HepG2 (cell line): ENCODE results near the gene PTPN3. TPM values are rescaled to one million over a fixed set of nuclear protein-coding genes. Genes with fewer than 3 reads are reported as not detected.

ENCODE experiments used
- ATAC-seq: fragments of 200-7000 bp; cut with Tn5 transposase; 3 replicates; pipeline ENCODE4 v1.9.1; 2020; ENCODE audit warnings: mild to moderate bottlenecking, moderate library complexity
- BruUV-seq: library from RNA; stranded (reverse); fragments of 400-500 nt; replicated peaks from 2 replicates; lab custom pipeline; 2021; lab: Mats Ljungman, UMichigan
- CTCF ChIA-PET: fragments of 300-600 bp; formaldehyde crosslinking; extraction: SDS; loops from one replicate; lab custom pipeline; 2021; ENCODE audit warnings: low total read pairs, inconsistent platforms, low intra/inter-chr PET ratio; lab: Yijun Ruan, JAX
- POLR2A ChIA-PET: fragments of 350-600 bp; sonication (Branson Sonifier 250); formaldehyde crosslinking; loops from one replicate; lab custom pipeline; 2020; ENCODE audit warnings: antibody characterized with exemption, inconsistent platforms; lab: Yijun Ruan, JAX
- DNase-seq: peaks from one replicate; pipeline ENCODE4 v3.0.0-alpha.2; 2015; ENCODE audit warnings: low spot score
- FAIRE-seq: peaks from 3 replicates; lab custom pipeline; 2011; peaks lifted over from hg19 to GRCh38; lab: Jason Lieb, UNC
- H2AFZ ChIP-seq: one replicate; pipeline ENCODE4 v1.6.1; 2011; ENCODE audit warnings: low read length, inconsistent platforms
- H3K27ac ChIP-seq: fragments of 300-600 bp; 3 replicates; pipeline ENCODE4 v1.8.0; 2011; ENCODE audit warnings: mixed run types, mild to moderate bottlenecking, mixed read lengths, low read length, inconsistent platforms; ENCODE audit not compliant: insufficient read depth; ENCODE audit errors: extremely low read length
- H3K27me3 ChIP-seq, 2 experiments: fragments of 200-600 bp in 1 of 2; 2 replicates in 1 of 2; 3 replicates in 1 of 2; pipeline versions ENCODE4 v1.6.0 to v1.8.0; 2011; ENCODE audit warnings: low read length in 2 of 2, mild to moderate bottlenecking in 2 of 2, moderate library complexity in 2 of 2, inconsistent platforms in 1 of 2; ENCODE audit not compliant: insufficient read depth in 2 of 2, control insufficient read depth in 1 of 2
- H3K36me3 ChIP-seq, 2 experiments: fragments of 200-600 bp in 1 of 2; replicated peaks in 1 of 2; 2 replicates in 1 of 2; 3 replicates in 1 of 2; pipeline versions ENCODE4 v1.5.1 to v1.8.0; 2011; ENCODE audit warnings: low read length in 2 of 2, inconsistent platforms in 1 of 2; ENCODE audit not compliant: insufficient read depth in 2 of 2, control insufficient read depth in 1 of 2
- H3K4me1 ChIP-seq: 2 replicates; pipeline ENCODE4 v1.5.1; 2012; ENCODE audit warnings: low read length, inconsistent platforms; ENCODE audit not compliant: insufficient read depth
- H3K4me2 ChIP-seq: 2 replicates; pipeline ENCODE4 v1.6.0; 2011; ENCODE audit warnings: low read depth, low read length, inconsistent platforms
- H3K4me3 ChIP-seq, 3 experiments: fragments of 200-600 bp in 1 of 3; sonication (generic), shearing (Covaris generic) in 1 of 3; replicated peaks in 1 of 3; 2 replicates each; pipeline ENCODE4 v1.5.1; 2011 to 2016; ENCODE audit warnings: low read length in 3 of 3, inconsistent platforms in 2 of 3, low read depth in 2 of 3, mild to moderate bottlenecking in 2 of 3, control low read depth in 1 of 3, mixed read lengths in 1 of 3; ENCODE audit not compliant: insufficient read depth in 1 of 3
- H3K79me2 ChIP-seq: one replicate; pipeline ENCODE4 v1.6.1; 2011; ENCODE audit warnings: low read length, inconsistent platforms; ENCODE audit not compliant: insufficient read depth
- H3K9ac ChIP-seq: 2 replicates; pipeline ENCODE4 v1.6.0; 2011; ENCODE audit warnings: mild to moderate bottlenecking, low read depth, low read length, inconsistent platforms; ENCODE audit not compliant: insufficient read depth
- H3K9me3 ChIP-seq: 2 replicates; pipeline ENCODE4 v1.5.1; 2012; ENCODE audit warnings: mild to moderate bottlenecking, low read length
- H4K20me1 ChIP-seq: 2 replicates; pipeline ENCODE4 v1.6.0; 2011; ENCODE audit warnings: inconsistent platforms, mild to moderate bottlenecking, low read length, moderate library complexity; ENCODE audit not compliant: insufficient read depth
- FOXA3 ChIP-seq: IDR thresholded peaks from 2 replicates; pipeline ENCODE4 v1.6.1; 2016; ENCODE audit warnings: missing genetic modification reagents, missing compliant biosample characterization
- FOXC1 ChIP-seq: sonication (generic); formaldehyde crosslinking; IDR thresholded peaks from 2 replicates; pipeline ENCODE4 v1.8.0; 2022; ENCODE audit warnings: mild to moderate bottlenecking, missing genetic modification reagents, borderline replicate concordance
- MAFK ChIP-seq, 2 experiments: IDR thresholded peaks in 1 of 2; conservative IDR thresholded peaks in 1 of 2; 2 replicates each; pipeline ENCODE4 v1.6.1; 2011; ENCODE audit warnings: improper control_type of control experiment in 2 of 2, low read length in 2 of 2
- PBX2 ChIP-seq: IDR thresholded peaks from 2 replicates; pipeline ENCODE4 v1.6.1; 2016; ENCODE audit warnings: control low read depth
- PRDM15 ChIP-seq: sonication (generic); formaldehyde crosslinking; IDR thresholded peaks from 2 replicates; pipeline ENCODE4 v1.4.0; 2020; ENCODE audit warnings: missing genetic modification reagents
- SIN3A ChIP-seq: IDR thresholded peaks from 2 replicates; pipeline ENCODE4 v1.6.1; 2011; ENCODE audit warnings: low read depth, mild to moderate bottlenecking, control low read depth, low read length, borderline replicate concordance
- SMYD3 ChIP-seq: sonication (generic); formaldehyde crosslinking; IDR thresholded peaks from 2 replicates; pipeline ENCODE4 v1.8.1; 2023; ENCODE audit warnings: mild to moderate bottlenecking, missing genetic modification reagents
- STAT6 ChIP-seq: sonication (generic); formaldehyde crosslinking; IDR thresholded peaks from 2 replicates; pipeline ENCODE4 v1.4.0; 2020; ENCODE audit warnings: missing genetic modification reagents, mild to moderate bottlenecking, borderline replicate concordance
- TAF15 ChIP-seq: fragments of 200-400 bp; formaldehyde crosslinking; IDR thresholded peaks from one replicate; pipeline ENCODE4 v1.6.1; 2018; ENCODE audit warnings: mild to moderate bottlenecking, low read depth, low read length; ENCODE audit not compliant: poor library complexity, severe bottlenecking
- TBX3 ChIP-seq: fragments of 450-650 bp; IDR thresholded peaks from 2 replicates; pipeline ENCODE4 v1.6.1; 2017; ENCODE audit warnings: antibody characterized with exemption, mild to moderate bottlenecking, inconsistent platforms, borderline replicate concordance
- ZNF274 ChIP-seq: sonication (generic); formaldehyde crosslinking; IDR thresholded peaks from 2 replicates; pipeline ENCODE4 v1.5.1; 2020; ENCODE audit warnings: mild to moderate bottlenecking, missing genetic modification reagents
- WGBS: methylation state at CpG from one replicate; pipeline ENCODE4 v1.1.6; 2017; ENCODE audit warnings: low lambda C conversion rate; 5-methylcytosine and 5-hydroxymethylcytosine counted together
- in situ Hi-C: cut with HindIII; loops from 2 replicates; pipeline ENCODE4 v1.10.0; 2017; ENCODE audit warnings: low pct_unique_long_range_greater_than_20kb; ENCODE audit not compliant: extremely low pct_ligation_motif_present
- intact Hi-C: fragments of 100-400 bp; cut with micrococcal nuclease; formaldehyde crosslinking; loops from one replicate; pipeline ENCODE4 v1.10.0; 2022; ENCODE audit not compliant: unreplicated experiment
- polyA plus RNA-seq, 8 experiments: library from polyadenylated mRNA; depleted of rRNA in 3 of 8; stranded (reverse) in 7 of 8; unstranded in 1 of 8; fragments of >200 nt; fragmentation: Illumina TruSeq in 4 of 8; extraction: Trizol in 4 of 8; gene quantifications; 2 replicates each; pipeline versions ENCODE4 v1.2.1 to v1.2.3, GENCODE V29; 2011 to 2016; ENCODE audit warnings: low read depth in 4 of 8, missing spikeins in 1 of 8, mixed read lengths in 1 of 8; ENCODE audit not compliant: insufficient read depth in 1 of 8
- total RNA-seq, 5 experiments: library from RNA; depleted of rRNA; stranded (reverse); fragments of >200 nt; fragmentation: Illumina TruSeq; extraction: Trizol; gene quantifications; 2 replicates each; pipeline ENCODE4 v1.2.3, GENCODE V29; 2016; ENCODE audit warnings: low read depth in 1 of 5

PTPN3 gene
- total and polyA plus RNA-seq, 2 of the 13 experiments (the other 11 are each of a cell fraction or from before 2014, with no cell fraction given), result 5.6 to 20.5 TPM

- no peaks in the 10 kb centered on the region for H3K27me3 ChIP-seq
- H3K9ac ChIP-seq, result no peak overlapping the region
- FAIRE-seq (no peak), DNase-seq (no peak), ATAC-seq (no peak)
- H3K79me2 ChIP-seq, result no peaks in the 10 kb centered on the region
- CTCF ChIA-PET, result no interaction called here
- H3K36me3 ChIP-seq, result peaks cover 15 to 51% of the 10 kb centered on the region in 2 experiments; a peak in 4 of 5 replicates
- TF ChIP-seq TAF15 (no peak), TBX3 (no peak), ZNF274 (CRISPR knock-in tag) (no peak), FOXC1 (CRISPR knock-in tag) (no peak), SMYD3 (no peak), FOXA3 (CRISPR knock-in tag) (no peak)
- H3K4me1 ChIP-seq, result no peaks in the 10 kb centered on the region
- in situ Hi-C loops, result no loop called here
- no peaks in the 10 kb centered on the region for H4K20me1 ChIP-seq
- no peak overlapping the region for H3K4me3 ChIP-seq
- no peak overlapping the region for H2AFZ ChIP-seq
- intact Hi-C loops, result no loop called here
- H3K9me3 ChIP-seq, result no peaks in the 10 kb centered on the region
- H3K4me2 ChIP-seq, result no peak overlapping the region
- POLR2A ChIA-PET, result no interaction called here
- BruUV-seq, result no TSS peak
- H3K27ac ChIP-seq, result no peak overlapping the region
- WGBS, result 96% methylated on average over 4 of the region's 5 CpGs
Observed at GRCh38 chr9:109403766-109404320, 94.3 kb downstream of the PTPN3 start.

GRCh38 chr9:109403116-109403515 is 95.0 kb downstream of the PTPN3 start:
- H3K79me2 ChIP-seq, result no peaks in the 10 kb centered on the region
- H3K4me3 ChIP-seq, result no peak overlapping the region
- ChIA-PET POLR2A (no interaction called here), CTCF (no interaction called here)
- H3K27me3 ChIP-seq, result no peaks in the 10 kb centered on the region
- no peak overlapping the region for H3K9ac ChIP-seq
- no peak overlapping the region for H2AFZ ChIP-seq
- H3K4me1 ChIP-seq, result no peaks in the 10 kb centered on the region
- H3K4me2 ChIP-seq, result no peak overlapping the region
- H3K9me3 ChIP-seq, result no peaks in the 10 kb centered on the region
- 88% methylated on average over 2 of the region's 2 CpGs for WGBS
- no peaks in the 10 kb centered on the region for H4K20me1 ChIP-seq
- H3K36me3 ChIP-seq, result peaks cover 11 to 50% of the 10 kb centered on the region in 2 experiments
- H3K27ac ChIP-seq, result no peak overlapping the region
- intact Hi-C loops, result no loop called here
- FAIRE-seq (no peak), ATAC-seq (no peak), DNase-seq (no peak)
- no TSS peak for BruUV-seq
- in situ Hi-C loops, result no loop called here
- TF ChIP-seq MAFK (conservative IDR thresholded peaks at IDR 0.05 in 1 of 2, IDR thresholded peaks at IDR 0.05 in 1 of 2; ENCODE audit: low read length in 2 of 2), result no peak
- no peak for TF ChIP-seq PRDM15 (CRISPR knock-in tag)
- TF ChIP-seq SIN3A, result no peak
- no peak for TF ChIP-seq PBX2 (CRISPR knock-in tag)
- no peak for TF ChIP-seq STAT6 (CRISPR knock-in tag)
